ENCODE results near the gene CACNA1C. TPM values are rescaled to one million over a fixed set of nuclear protein-coding genes. Genes with fewer than 3 reads are reported as not detected.

Gene CACNA1C
- polyA plus RNA-seq, 1 of the 3 experiments (the other 2 are of a cell fraction) = 1.5 TPM

GRCh38 chr12:2113119-2113912 lies 60.5 kb downstream of the CACNA1C start:
- WGBS (ENCODE audit: low lambda C conversion rate) = 76% methylated on average over 4 of the region's 14 CpGs
- Histone ChIP-seq H3K36me3 (replicated peaks in 1 of 2; ENCODE audit: control insufficient read depth in 1 of 2, insufficient read depth in 2 of 2, low read length in 1 of 2) (no peaks in the 10 kb centered on the region), H3K9ac (no peak overlapping the region), H4K20me1 (ENCODE audit: insufficient read depth) (peaks cover 5% of the 10 kb centered on the region; the same call in 1 of the 2 replicates), H3K9me3 (no peaks in the 10 kb centered on the region), H3K27ac (ENCODE audit: low read depth in 2 of 2, low read length in 1 of 2) (no peak overlapping the region), H3K4me3 (ENCODE audit: low read depth in 2 of 2, low read length in 1 of 2) (no peak overlapping the region), H3K4me1 (ENCODE audit: control insufficient read depth in 1 of 2, insufficient read depth in 2 of 2, low read depth in 1 of 2, low read length in 1 of 2) (peaks cover 0 to 12% of the 10 kb centered on the region in 2 experiments; a peak in 1 of 4 replicates), H3K9me2 (no peaks in the 10 kb centered on the region), H3F3A (replicated peaks; ENCODE audit: insufficient read depth) (no peaks in the 10 kb centered on the region), H3K27me3 (ENCODE audit: insufficient read depth) (no peaks in the 10 kb centered on the region), H3K79me2 (ENCODE audit: insufficient read depth) (no peaks in the 10 kb centered on the region), H3K4me2 (no peak overlapping the region), H2AFZ (ENCODE audit: low read depth) (no peak overlapping the region)
- TF ChIP-seq FOXM1 (IDR thresholded peaks at IDR 0.05; ENCODE audit: low read depth) (no peak), RAD21 (IDR thresholded peaks at IDR 0.05; ENCODE audit: low read length) (no peak), RXRA (IDR thresholded peaks at IDR 0.05; ENCODE audit: borderline replicate concordance, low read depth) (no peak), NRF1 (IDR thresholded peaks at IDR 0.05; ENCODE audit: low read depth, low read length) (no peak), NFIC (IDR thresholded peaks at IDR 0.05; ENCODE audit: borderline replicate concordance) (no peak), POLR2AphosphoS5 (IDR thresholded peaks at IDR 0.05; ENCODE audit: low read depth, low read length) (no peak), TCF12 (IDR thresholded peaks at IDR 0.05) (no peak), CTCF (IDR thresholded peaks at IDR 0.05) (no peak), EP300 (IDR thresholded peaks at IDR 0.05; ENCODE audit: borderline replicate concordance in 1 of 2, low read depth in 1 of 2, low read length in 1 of 2) (no peak), MXI1 (IDR thresholded peaks at IDR 0.05; ENCODE audit: low read depth, low read length) (no peak), IRF3 (IDR thresholded peaks at IDR 0.05; ENCODE audit: low read depth, low read length) (no peak), USF2 (IDR thresholded peaks at IDR 0.05; ENCODE audit: borderline replicate concordance, low read depth, low read length) (no peak), FOXJ3 (CRISPR knock-in tag; IDR thresholded peaks at IDR 0.05) (no peak), TAF1 (IDR thresholded peaks at IDR 0.05; ENCODE audit: borderline replicate concordance, low read depth, low read length) (no peak), YY1 (IDR thresholded peaks at IDR 0.05; ENCODE audit: low read depth) (no peak), SIN3A (IDR thresholded peaks at IDR 0.05; ENCODE audit: borderline replicate concordance, low read depth, low read length) (no peak), ELF1 (IDR thresholded peaks at IDR 0.05) (no peak), GATA2 (CRISPR knock-in tag; IDR thresholded peaks at IDR 0.05) (no peak)
- TF ChIP-seq, protein P1, sequence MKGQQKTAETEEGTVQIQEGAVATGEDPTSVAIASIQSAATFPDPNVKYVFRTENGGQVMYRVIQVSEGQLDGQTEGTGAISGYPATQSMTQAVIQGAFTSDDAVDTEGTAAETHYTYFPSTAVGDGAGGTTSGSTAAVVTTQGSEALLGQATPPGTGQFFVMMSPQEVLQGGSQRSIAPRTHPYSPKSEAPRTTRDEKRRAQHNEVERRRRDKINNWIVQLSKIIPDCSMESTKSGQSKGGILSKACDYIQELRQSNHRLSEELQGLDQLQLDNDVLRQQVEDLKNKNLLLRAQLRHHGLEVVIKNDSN (IDR thresholded peaks at IDR 0.05; ENCODE audit: borderline replicate concordance, low read depth) = no peak
- POLR2A ChIA-PET = no interaction called here
- CTCF ChIA-PET = no interaction called here
- no peak for DNase-seq
